ENCODE results near the gene KSR2. TPM values are rescaled to one million over a fixed set of nuclear protein-coding genes. Genes with fewer than 3 reads are reported as not detected.
A peak's percentile ranks its signal among the peaks of the same experiment; 100 is the strongest.

Gene KSR2
- total and polyA plus RNA-seq, 2 of the 13 experiments (the other 11 are each of a cell fraction or from before 2014, with no cell fraction given): 0.02 TPM; not detected in 1

DNA sequence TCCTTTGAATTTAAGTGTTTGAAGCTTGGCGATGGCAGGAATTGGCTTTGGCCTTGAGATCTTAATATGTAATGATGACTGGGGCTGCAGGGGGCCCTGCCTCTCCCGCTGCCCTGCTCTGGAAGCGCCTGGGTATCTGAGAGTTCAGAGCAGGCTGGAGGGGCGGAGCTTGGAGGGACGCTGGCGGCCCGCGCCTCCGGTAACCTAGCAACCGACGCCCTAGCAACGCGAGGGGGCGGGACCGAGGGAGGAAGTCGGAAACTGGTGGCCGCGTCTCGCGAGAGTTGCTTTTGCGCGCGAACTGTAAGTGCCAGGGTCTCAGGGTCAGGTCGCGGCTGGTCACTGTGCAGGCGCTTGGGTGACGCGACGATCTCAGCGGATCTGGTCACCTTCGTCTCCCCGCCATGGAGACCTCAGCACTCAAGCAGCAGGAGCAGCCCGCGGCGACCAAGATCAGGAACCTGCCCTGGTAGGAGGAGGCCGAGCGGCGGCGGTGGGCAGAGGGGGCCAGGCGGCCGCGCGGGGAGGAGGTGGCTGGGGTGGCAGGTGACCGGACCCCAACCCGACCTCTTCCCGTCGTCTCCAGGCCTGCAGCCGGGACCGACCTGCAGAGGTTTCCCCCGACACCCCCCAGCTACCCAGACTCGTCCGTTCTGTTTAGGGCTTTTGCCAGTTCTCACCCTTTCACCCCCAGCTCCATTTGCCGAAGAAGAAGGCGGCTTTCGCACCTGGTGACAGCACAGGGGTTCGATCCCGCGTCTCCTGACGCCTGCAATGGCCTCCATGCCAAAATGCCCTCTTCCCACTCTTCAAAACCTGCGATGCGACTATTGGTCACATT, 47.9 kb upstream of the KSR2 start, which contains the start of gene RFC5 (continued):
- TF ChIP-seq, protein P1, sequence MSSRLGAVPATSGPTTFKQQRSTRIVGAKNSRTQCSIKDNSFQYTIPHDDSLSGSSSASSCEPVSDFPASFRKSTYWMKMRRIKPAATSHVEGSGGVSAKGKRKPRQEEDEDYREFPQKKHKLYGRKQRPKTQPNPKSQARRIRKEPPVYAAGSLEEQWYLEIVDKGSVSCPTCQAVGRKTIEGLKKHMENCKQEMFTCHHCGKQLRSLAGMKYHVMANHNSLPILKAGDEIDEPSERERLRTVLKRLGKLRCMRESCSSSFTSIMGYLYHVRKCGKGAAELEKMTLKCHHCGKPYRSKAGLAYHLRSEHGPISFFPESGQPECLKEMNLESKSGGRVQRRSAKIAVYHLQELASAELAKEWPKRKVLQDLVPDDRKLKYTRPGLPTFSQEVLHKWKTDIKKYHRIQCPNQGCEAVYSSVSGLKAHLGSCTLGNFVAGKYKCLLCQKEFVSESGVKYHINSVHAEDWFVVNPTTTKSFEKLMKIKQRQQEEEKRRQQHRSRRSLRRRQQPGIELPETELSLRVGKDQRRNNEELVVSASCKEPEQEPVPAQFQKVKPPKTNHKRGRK (CRISPR knock-in tag; IDR thresholded peaks at IDR 0.05): no peak
- TF ChIP-seq, protein P2, sequence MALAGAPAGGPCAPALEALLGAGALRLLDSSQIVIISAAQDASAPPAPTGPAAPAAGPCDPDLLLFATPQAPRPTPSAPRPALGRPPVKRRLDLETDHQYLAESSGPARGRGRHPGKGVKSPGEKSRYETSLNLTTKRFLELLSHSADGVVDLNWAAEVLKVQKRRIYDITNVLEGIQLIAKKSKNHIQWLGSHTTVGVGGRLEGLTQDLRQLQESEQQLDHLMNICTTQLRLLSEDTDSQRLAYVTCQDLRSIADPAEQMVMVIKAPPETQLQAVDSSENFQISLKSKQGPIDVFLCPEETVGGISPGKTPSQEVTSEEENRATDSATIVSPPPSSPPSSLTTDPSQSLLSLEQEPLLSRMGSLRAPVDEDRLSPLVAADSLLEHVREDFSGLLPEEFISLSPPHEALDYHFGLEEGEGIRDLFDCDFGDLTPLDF (CRISPR knock-in tag; IDR thresholded peaks at IDR 0.05): peak; percentile 98
- TF ChIP-seq BHLHE40 (IDR thresholded peaks at IDR 0.05; ENCODE audit: low read length) (no peak), STAG1 (CRISPR knock-in tag; IDR thresholded peaks at IDR 0.05) (no peak), ZBTB7B (CRISPR knock-in tag; IDR thresholded peaks at IDR 0.05) (peak; percentile 53; the same call in 1 of the 2 replicates), SOX13 (IDR thresholded peaks at IDR 0.05) (no peak), SOX13 (CRISPR knock-in tag; conservative IDR thresholded peaks at IDR 0.05 in 1 of 2, IDR thresholded peaks at IDR 0.05 in 1 of 2) (peak in 1 of 2 experiments; percentile 20; a peak in 1 of 4 replicates), ZNF335 (CRISPR knock-in tag; IDR thresholded peaks at IDR 0.05) (0 out of 2 replicates have a peak, but pooled peaks have one; percentile 57), NR2F2 (IDR thresholded peaks at IDR 0.05; ENCODE audit: borderline replicate concordance, low read depth) (no peak), RNF2 (conservative IDR thresholded peaks at IDR 0.05; ENCODE audit: low read depth) (peak; percentile 83; the same call in 1 of the 2 replicates), KLF9 (CRISPR knock-in tag; IDR thresholded peaks at IDR 0.05; ENCODE audit: low read depth) (peak; percentile 58; the same call in 1 of the 2 replicates), SMARCE1 (IDR thresholded peaks at IDR 0.05; ENCODE audit: borderline replicate concordance) (no peak)
- TF ChIP-seq, protein P3, sequence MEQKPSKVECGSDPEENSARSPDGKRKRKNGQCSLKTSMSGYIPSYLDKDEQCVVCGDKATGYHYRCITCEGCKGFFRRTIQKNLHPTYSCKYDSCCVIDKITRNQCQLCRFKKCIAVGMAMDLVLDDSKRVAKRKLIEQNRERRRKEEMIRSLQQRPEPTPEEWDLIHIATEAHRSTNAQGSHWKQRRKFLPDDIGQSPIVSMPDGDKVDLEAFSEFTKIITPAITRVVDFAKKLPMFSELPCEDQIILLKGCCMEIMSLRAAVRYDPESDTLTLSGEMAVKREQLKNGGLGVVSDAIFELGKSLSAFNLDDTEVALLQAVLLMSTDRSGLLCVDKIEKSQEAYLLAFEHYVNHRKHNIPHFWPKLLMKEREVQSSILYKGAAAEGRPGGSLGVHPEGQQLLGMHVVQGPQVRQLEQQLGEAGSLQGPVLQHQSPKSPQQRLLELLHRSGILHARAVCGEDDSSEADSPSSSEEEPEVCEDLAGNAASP (CRISPR knock-in tag; IDR thresholded peaks at IDR 0.05; ENCODE audit: borderline replicate concordance): peak; percentile 69; the same call in 1 of the 2 replicates
- TF ChIP-seq, protein P4, sequence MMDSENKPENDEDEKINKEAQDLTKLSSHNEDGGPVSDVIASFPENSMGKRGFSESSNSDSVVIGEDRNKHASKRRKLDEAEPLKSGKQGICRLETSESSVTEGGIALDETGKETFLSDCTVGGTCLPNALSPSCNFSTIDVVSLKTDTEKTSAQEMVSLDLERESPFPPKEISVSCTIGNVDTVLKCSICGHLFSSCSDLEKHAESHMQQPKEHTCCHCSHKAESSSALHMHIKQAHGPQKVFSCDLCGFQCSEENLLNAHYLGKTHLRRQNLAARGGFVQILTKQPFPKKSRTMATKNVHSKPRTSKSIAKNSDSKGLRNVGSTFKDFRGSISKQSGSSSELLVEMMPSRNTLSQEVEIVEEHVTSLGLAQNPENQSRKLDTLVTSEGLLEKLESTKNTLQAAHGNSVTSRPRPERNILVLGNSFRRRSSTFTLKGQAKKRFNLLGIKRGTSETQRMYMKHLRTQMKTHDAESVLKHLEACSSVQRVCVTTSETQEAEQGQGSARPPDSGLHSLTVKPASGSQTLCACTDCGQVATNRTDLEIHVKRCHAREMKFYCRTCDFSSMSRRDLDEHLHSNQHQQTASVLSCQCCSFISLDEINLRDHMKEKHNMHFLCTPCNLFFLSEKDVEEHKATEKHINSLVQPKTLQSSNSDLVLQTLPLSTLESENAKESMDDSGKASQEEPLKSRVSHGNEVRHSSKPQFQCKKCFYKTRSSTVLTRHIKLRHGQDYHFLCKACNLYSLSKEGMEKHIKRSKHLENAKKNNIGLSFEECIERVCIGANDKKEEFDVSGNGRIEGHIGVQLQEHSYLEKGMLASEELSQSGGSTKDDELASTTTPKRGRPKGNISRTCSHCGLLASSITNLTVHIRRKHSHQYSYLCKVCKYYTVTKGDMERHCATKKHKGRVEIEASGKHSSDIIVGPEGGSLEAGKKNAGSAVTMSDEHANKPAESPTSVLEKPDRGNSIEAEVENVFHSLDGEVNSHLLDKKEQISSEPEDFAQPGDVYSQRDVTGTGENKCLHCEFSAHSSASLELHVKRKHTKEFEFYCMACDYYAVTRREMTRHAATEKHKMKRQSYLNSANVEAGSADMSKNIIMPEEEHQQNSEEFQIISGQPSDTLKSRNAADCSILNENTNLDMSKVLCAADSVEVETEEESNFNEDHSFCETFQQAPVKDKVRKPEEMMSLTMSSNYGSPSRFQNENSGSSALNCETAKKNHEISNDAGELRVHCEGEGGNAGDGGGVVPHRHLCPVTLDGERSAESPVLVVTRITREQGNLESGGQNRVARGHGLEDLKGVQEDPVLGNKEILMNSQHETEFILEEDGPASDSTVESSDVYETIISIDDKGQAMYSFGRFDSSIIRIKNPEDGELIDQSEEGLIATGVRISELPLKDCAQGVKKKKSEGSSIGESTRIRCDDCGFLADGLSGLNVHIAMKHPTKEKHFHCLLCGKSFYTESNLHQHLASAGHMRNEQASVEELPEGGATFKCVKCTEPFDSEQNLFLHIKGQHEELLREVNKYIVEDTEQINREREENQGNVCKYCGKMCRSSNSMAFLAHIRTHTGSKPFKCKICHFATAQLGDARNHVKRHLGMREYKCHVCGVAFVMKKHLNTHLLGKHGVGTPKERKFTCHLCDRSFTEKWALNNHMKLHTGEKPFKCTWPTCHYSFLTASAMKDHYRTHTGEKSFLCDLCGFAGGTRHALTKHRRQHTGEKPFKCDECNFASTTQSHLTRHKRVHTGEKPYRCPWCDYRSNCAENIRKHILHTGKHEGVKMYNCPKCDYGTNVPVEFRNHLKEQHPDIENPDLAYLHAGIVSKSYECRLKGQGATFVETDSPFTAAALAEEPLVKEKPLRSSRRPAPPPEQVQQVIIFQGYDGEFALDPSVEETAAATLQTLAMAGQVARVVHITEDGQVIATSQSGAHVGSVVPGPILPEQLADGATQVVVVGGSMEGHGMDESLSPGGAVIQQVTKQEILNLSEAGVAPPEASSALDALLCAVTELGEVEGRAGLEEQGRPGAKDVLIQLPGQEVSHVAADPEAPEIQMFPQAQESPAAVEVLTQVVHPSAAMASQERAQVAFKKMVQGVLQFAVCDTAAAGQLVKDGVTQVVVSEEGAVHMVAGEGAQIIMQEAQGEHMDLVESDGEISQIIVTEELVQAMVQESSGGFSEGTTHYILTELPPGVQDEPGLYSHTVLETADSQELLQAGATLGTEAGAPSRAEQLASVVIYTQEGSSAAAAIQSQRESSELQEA (CRISPR knock-in tag; IDR thresholded peaks at IDR 0.05; ENCODE audit: not compliant biosample characterization): peak; percentile 26
- TF ChIP-seq, protein P5, sequence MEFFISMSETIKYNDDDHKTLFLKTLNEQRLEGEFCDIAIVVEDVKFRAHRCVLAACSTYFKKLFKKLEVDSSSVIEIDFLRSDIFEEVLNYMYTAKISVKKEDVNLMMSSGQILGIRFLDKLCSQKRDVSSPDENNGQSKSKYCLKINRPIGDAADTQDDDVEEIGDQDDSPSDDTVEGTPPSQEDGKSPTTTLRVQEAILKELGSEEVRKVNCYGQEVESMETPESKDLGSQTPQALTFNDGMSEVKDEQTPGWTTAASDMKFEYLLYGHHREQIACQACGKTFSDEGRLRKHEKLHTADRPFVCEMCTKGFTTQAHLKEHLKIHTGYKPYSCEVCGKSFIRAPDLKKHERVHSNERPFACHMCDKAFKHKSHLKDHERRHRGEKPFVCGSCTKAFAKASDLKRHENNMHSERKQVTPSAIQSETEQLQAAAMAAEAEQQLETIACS (CRISPR knock-in tag; IDR thresholded peaks at IDR 0.05): no peak

All from HepG2 (cell line).